GM12874 (cell line): ENCODE results near the gene TET2.

ENCODE experiments used
- CTCF ChIP-seq: IDR thresholded peaks from 2 replicates; pipeline ENCODE4 v1.5.1; 2011; ENCODE audit warnings: low read depth, mild to moderate bottlenecking, control low read depth, low read length, moderate library complexity; ENCODE audit not compliant: insufficient read depth

Gene TET2

DNA sequence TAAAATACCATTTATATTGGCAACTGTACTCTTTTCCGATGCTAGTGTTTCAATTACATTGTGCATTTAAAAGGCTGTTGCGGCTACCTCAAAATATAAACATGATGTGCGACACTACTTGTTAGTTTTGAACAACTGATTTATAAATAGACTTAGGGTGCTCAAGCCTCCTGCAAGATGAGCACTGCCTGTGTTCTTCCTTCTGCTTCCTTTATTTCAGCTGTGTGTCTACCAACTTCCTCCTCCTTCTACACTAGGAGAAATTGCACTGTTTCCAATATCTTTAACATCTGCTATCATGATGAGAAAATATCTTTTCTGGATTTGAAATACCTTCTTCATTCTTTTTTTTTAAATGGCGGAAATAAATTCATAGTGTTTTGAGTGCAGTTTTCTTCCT is 24.0 kb downstream of the TET2 start:
- TF ChIP-seq CTCF, result no peak

DNA sequence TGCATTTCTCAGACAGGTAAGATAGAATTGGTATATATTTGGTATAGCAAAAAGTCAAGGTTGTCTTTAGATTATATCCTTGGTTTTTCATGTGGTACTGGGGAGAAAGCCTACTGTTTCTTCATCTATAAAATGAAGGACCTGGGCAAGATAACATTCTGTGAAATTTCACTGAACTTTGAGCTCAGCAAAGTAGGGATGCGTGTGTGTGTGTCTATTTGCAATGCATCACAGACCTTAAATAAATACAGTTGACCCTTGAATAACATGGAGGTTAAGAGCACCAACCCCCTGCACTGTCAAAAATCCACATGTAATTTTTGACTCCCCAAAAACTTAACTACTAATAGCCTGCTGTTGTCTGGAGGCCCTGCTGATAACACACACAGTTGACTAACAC is 25.2 kb downstream of the TET2 start:
- TF ChIP-seq CTCF, result no peak

DNA sequence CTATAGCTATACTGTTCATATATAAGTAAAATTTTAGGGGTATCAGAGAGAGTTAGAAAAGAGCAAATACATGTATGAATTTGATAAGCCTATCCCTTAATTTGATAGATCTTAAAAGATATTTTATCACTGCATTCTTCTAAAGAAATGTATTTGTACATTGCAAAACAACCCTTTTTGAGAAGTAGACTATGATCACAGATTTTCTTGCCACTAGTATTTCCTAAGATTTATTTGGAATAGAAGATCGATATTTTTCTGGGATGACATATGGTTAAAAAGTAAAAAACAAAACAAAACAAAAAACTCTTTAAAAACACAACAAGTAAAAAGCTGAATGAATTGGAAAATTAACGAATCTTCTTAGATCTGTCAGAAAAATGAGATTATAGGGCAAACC is 27.4 kb downstream of the TET2 start:
- TF ChIP-seq CTCF, result no peak

DNA sequence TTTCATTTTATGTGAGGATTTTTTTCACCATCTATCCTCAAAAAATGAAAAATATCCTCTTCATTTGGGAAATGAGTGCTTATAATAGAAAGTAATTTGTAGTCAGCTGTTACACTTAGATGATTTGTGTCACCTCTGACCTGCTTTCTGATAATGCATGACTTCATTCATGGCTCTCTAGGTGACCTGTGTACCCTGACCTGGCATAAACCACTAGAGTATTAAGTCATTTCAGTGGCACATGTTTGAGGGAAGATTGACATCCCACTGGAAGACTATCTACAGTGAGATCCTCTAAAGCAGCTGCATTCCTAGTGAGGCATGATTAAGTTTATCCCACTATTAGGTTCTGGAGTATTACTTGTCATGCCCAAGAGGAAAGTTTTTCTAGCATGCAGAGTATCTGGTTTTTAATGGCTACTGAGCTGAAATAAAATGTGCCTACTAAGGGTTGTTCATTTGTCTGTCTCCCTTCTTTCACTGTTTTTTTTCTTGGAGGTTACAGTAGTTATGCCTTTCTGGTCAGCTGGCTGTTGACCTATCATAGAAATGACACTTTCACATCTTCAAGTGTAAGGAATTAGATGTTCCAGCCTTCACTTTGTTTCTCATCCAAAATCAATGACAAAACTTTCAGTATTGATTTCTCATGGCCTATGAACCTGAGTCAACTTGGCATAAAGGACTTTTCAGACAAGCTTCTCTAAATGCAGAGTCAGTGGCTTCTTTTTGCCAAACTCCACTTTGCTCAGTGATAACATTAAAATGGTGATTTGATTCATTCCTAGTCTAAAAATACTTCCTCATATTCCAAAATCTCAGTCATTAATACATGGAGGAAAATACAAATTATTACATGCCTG is 33.1 kb downstream of the TET2 start:
- no peak for TF ChIP-seq CTCF

GRCh38 chr4:105181259-105181658 is 34.6 kb downstream of the TET2 start:
- TF ChIP-seq CTCF, result no peak

DNA sequence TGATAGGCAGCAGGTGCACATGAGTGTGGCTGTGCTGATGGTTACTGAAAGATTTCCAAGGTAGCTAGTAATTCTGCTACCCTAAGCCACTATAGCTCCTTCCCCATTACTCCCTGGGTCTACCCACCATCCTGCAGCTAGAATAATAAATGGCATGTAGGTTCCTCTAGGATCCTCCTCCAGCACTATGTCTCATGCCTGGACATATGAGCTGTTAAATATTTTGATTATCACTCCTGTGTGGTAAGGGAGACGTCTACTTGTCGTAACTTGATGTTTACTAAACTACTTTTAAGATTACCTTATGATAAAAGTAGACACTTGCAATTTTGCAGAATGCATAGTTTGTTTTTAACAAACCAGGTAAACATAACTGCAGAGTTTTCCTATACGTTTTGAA is 35.5 kb downstream of the TET2 start:
- TF ChIP-seq CTCF, result no peak

GRCh38 chr4:105184316-105184980 is 37.8 kb downstream of the TET2 start:
- no peak for TF ChIP-seq CTCF
